ENCODE results near the gene PCYT2. TPM values are rescaled to one million over a fixed set of nuclear protein-coding genes. Genes with fewer than 3 reads are reported as not detected.
A peak's percentile ranks its signal among the peaks of the same experiment; 100 is the strongest.

PCYT2 gene
- total RNA-seq, 1 experiment from 2014 or later, result 151 TPM

- Histone ChIP-seq H3K9me3 (no peaks in the 10 kb centered on the region), H3K27me3 (replicated peaks; ENCODE audit: control insufficient read depth, insufficient read depth, low read length) (no peaks in the 10 kb centered on the region), H3K4me3 (ENCODE audit: low read depth, low read length) (no peak overlapping the region), H3K4me1 (peaks cover 48% of the 10 kb centered on the region), H3K36me3 (ENCODE audit: control insufficient read depth, insufficient read depth, low read length) (peaks cover 4% of the 10 kb centered on the region; the same call in 1 of the 2 replicates)
- peak overlapping the region; percentile 90 for H3K27ac Mint-ChIP-seq (ENCODE audit: unreplicated experiment)
- peaks cover 95% of the 10 kb centered on the region for H3K36me3 Mint-ChIP-seq (ENCODE audit: insufficient read depth, unreplicated experiment)
- no peaks in the 10 kb centered on the region for H3K9me3 Mint-ChIP-seq (ENCODE audit: unreplicated experiment)
- BruUV-seq (replicated peaks), result no TSS peak
- no peak for DNase-seq
- POLR2A ChIA-PET, result interaction anchor here (0.7 to 1.1 kb wide), 2 partner anchors 33 to 232 kb away, joined by 3 to 5 read pairs; no protein-coding TSS in a partner anchor
- CTCF ChIA-PET, result no interaction called here
- intact Hi-C loops (cut with micrococcal nuclease; ENCODE audit: unreplicated experiment), result no loop called here
- H3K4me3 Mint-ChIP-seq (ENCODE audit: unreplicated experiment), result peak overlapping the region; percentile 44
- no peaks in the 10 kb centered on the region for H3K27me3 Mint-ChIP-seq (ENCODE audit: insufficient read depth, unreplicated experiment)
- peaks cover 27% of the 10 kb centered on the region for H3K4me1 Mint-ChIP-seq (ENCODE audit: low read depth, unreplicated experiment)
- TF ChIP-seq CTCF (IDR thresholded peaks at IDR 0.05; ENCODE audit: insufficient read depth in 1 of 2, low read depth in 1 of 2, low read length in 1 of 2, severe bottlenecking in 1 of 2, unreplicated experiment in 1 of 2), result no peak
Measured at GRCh38 chr17:81866440-81867169, 44.6 kb downstream of the PCYT2 start.

GRCh38 chr17:81865733-81866439 is 45.3 kb downstream of the PCYT2 start:
- intact Hi-C loops (cut with micrococcal nuclease; ENCODE audit: unreplicated experiment), result no loop called here
- BruUV-seq (replicated peaks), result no TSS peak
- H3K4me3 ChIP-seq (ENCODE audit: low read depth, low read length), result no peak overlapping the region
- Mint-ChIP-seq H3K4me1 (ENCODE audit: low read depth, unreplicated experiment) (peaks cover 27% of the 10 kb centered on the region), H3K4me3 (ENCODE audit: unreplicated experiment) (peak overlapping the region; percentile 22), H3K36me3 (ENCODE audit: insufficient read depth, unreplicated experiment) (peaks cover 95% of the 10 kb centered on the region), H3K9me3 (ENCODE audit: unreplicated experiment) (no peaks in the 10 kb centered on the region), H3K27ac (ENCODE audit: unreplicated experiment) (peak overlapping the region; percentile 90), H3K27me3 (ENCODE audit: insufficient read depth, unreplicated experiment) (no peaks in the 10 kb centered on the region)
- H3K4me1 ChIP-seq, result peaks cover 48% of the 10 kb centered on the region
- H3K9me3 ChIP-seq, result no peaks in the 10 kb centered on the region
- TF ChIP-seq CTCF (IDR thresholded peaks at IDR 0.05; ENCODE audit: insufficient read depth in 1 of 2, low read depth in 1 of 2, low read length in 1 of 2, severe bottlenecking in 1 of 2, unreplicated experiment in 1 of 2), result no peak
- H3K36me3 ChIP-seq (ENCODE audit: control insufficient read depth, insufficient read depth, low read length), result peaks cover 4% of the 10 kb centered on the region; the same call in 1 of the 2 replicates
- DNase-seq, result no peak
- ChIA-PET POLR2A (no interaction called here), CTCF (interaction anchor here (0.6 kb wide), 1 partner anchor 266 kb away, joined by 4 read pairs; no protein-coding TSS in a partner anchor)
- H3K27me3 ChIP-seq (replicated peaks; ENCODE audit: control insufficient read depth, insufficient read depth, low read length), result no peaks in the 10 kb centered on the region

GRCh38 chr17:81865358-81865732 is 45.9 kb downstream of the PCYT2 start:
- H3K36me3 ChIP-seq (ENCODE audit: control insufficient read depth, insufficient read depth, low read length), result peaks cover 4% of the 10 kb centered on the region; the same call in 1 of the 2 replicates
- Mint-ChIP-seq H3K9me3 (ENCODE audit: unreplicated experiment) (no peaks in the 10 kb centered on the region), H3K4me3 (ENCODE audit: unreplicated experiment) (peak overlapping the region; percentile 22), H3K36me3 (ENCODE audit: insufficient read depth, unreplicated experiment) (peaks cover 98% of the 10 kb centered on the region), H3K27ac (ENCODE audit: unreplicated experiment) (peak overlapping the region; percentile 90), H3K4me1 (ENCODE audit: low read depth, unreplicated experiment) (peaks cover 27% of the 10 kb centered on the region), H3K27me3 (ENCODE audit: insufficient read depth, unreplicated experiment) (no peaks in the 10 kb centered on the region)
- no peaks in the 10 kb centered on the region for H3K27me3 ChIP-seq (replicated peaks; ENCODE audit: control insufficient read depth, insufficient read depth, low read length)
- no peaks in the 10 kb centered on the region for H3K9me3 ChIP-seq
- no peak for TF ChIP-seq CTCF (IDR thresholded peaks at IDR 0.05; ENCODE audit: insufficient read depth in 1 of 2, low read depth in 1 of 2, low read length in 1 of 2, severe bottlenecking in 1 of 2, unreplicated experiment in 1 of 2)
- no TSS peak for BruUV-seq (replicated peaks)
- CTCF ChIA-PET, result interaction anchor here (0.6 kb wide), 1 partner anchor 267 kb away, joined by 4 read pairs; no protein-coding TSS in a partner anchor
- no peak overlapping the region for H3K4me3 ChIP-seq (ENCODE audit: low read depth, low read length)
- POLR2A ChIA-PET, result no interaction called here
- peaks cover 48% of the 10 kb centered on the region for H3K4me1 ChIP-seq
- no peak for DNase-seq
- intact Hi-C loops (cut with micrococcal nuclease; ENCODE audit: unreplicated experiment), result no loop called here

All from Caco-2 (cell line).